ENCODE results near the gene NPDC1. TPM values are rescaled to one million over a fixed set of nuclear protein-coding genes. Genes with fewer than 3 reads are reported as not detected.

Gene NPDC1
- total and polyA plus RNA-seq, 7 donors: 21.4 to 118 (median 60.7) TPM

GRCh38 chr9:137017791-137018497 lies 28.0 kb downstream of the NPDC1 start:
- Histone ChIP-seq H3K27me3 (no peaks in the 10 kb centered on the region), H3K4me1 (no peaks in the 10 kb centered on the region), H3K4me3 (no peak overlapping the region), H3K9me3 (no peaks in the 10 kb centered on the region), H3K27ac (no peak overlapping the region), H3K36me3 (peaks cover 0 to 47% (median 7%) of the 10 kb centered on the region in 4 donors)
- WGBS, 2 donors: 94 to 95% methylated on average over 45 of the region's 45 CpGs
- intact Hi-C loops (cut with DNase I): no loop called here
- TF ChIP-seq EP300 (IDR thresholded peaks at IDR 0.05): no peak
- no peak for TF ChIP-seq POLR2AphosphoS5 (IDR thresholded peaks at IDR 0.05)
- TF ChIP-seq POLR2A (IDR thresholded peaks at IDR 0.05): no peak
- TF ChIP-seq CTCF (IDR thresholded peaks at IDR 0.05): no peak
- DNase-seq: no peak

- 98% methylated on average over 28 of the region's 28 CpGs for WGBS, 2 donors
- Histone ChIP-seq H3K4me1 (no peaks in the 10 kb centered on the region), H3K27ac (no peak overlapping the region), H3K4me3 (no peak overlapping the region), H3K9me3 (no peaks in the 10 kb centered on the region), H3K36me3 (peaks cover 0 to 56% (median 14%) of the 10 kb centered on the region in 4 donors), H3K27me3 (no peaks in the 10 kb centered on the region)
- intact Hi-C loops (cut with DNase I): no loop called here
- TF ChIP-seq CTCF (IDR thresholded peaks at IDR 0.05): no peak
- DNase-seq: no peak
These were observed 28.9 kb downstream of the NPDC1 start for GRCh38 chr9:137017071-137017470.

DNA sequence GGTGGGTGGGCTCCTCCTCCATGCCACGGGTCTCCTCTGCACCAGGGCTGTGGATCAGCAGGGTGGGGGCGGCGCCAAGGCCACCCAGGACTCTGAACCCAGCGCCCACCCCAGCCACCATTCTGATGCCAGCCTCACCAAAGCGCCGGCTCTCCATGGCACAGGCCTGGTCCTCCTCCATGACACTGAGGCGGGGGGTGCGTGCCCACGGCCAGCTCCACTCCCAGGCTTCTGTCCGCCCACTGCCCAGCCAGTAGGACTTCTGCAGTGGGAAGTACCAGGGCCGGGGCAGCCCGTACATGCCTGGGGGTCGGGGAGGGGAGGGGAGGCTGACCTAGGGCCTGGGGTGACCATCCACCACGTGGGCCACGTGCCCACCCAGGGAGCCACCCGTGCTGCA lies 29.5 kb downstream of the NPDC1 start:
- H3K27me3 ChIP-seq: no peaks in the 10 kb centered on the region
- intact Hi-C loops (cut with DNase I): no loop called here
- H3K36me3 ChIP-seq: peaks cover 0 to 62% (median 17%) of the 10 kb centered on the region in 4 donors
- WGBS, 2 donors: 96% methylated on average over 16 of the region's 16 CpGs
- DNase-seq: no peak
- H3K4me3 ChIP-seq: no peak overlapping the region
- H3K9me3 ChIP-seq: no peaks in the 10 kb centered on the region
- no peak for TF ChIP-seq CTCF (IDR thresholded peaks at IDR 0.05)
- TF ChIP-seq POLR2A (IDR thresholded peaks at IDR 0.05): no peak
- no peak for TF ChIP-seq POLR2AphosphoS5 (IDR thresholded peaks at IDR 0.05)
- no peak for TF ChIP-seq EP300 (IDR thresholded peaks at IDR 0.05)
- H3K27ac ChIP-seq: no peak overlapping the region
- H3K4me1 ChIP-seq: no peaks in the 10 kb centered on the region

DNA sequence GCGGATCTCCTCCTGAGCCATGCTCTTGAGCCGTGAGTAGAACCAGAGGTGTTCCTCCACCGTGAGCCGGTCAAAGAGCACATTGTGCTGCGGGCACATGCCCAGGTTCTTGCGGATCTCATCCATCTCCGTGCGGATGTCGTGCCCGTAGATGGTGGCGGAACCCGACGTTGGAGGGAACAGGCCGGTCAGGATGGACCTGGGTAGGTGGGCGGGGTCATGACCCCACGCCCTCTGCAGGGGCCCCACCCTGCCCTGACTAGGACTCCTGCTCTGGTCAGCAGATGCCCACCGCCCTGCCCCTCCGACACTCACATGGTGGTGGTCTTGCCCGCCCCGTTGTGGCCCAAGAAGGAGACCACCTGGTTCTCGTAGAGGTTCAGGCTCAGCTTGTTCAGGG lies 30.0 kb downstream of the NPDC1 start:
- no peaks in the 10 kb centered on the region for H3K9me3 ChIP-seq
- no peaks in the 10 kb centered on the region for H3K27me3 ChIP-seq
- intact Hi-C loops (cut with DNase I): no loop called here
- no peak overlapping the region for H3K4me3 ChIP-seq
- no peak overlapping the region for H3K27ac ChIP-seq
- 96 to 98% methylated on average over 21 of the region's 21 CpGs for WGBS, 2 donors
- TF ChIP-seq CTCF (IDR thresholded peaks at IDR 0.05): no peak
- no peak for TF ChIP-seq EP300 (IDR thresholded peaks at IDR 0.05)
- TF ChIP-seq POLR2AphosphoS5 (IDR thresholded peaks at IDR 0.05): no peak
- TF ChIP-seq POLR2A (IDR thresholded peaks at IDR 0.05): no peak
- peaks cover 0 to 67% (median 19%) of the 10 kb centered on the region in 4 donors for H3K36me3 ChIP-seq
- no peak for DNase-seq
- H3K4me1 ChIP-seq: no peaks in the 10 kb centered on the region

DNA sequence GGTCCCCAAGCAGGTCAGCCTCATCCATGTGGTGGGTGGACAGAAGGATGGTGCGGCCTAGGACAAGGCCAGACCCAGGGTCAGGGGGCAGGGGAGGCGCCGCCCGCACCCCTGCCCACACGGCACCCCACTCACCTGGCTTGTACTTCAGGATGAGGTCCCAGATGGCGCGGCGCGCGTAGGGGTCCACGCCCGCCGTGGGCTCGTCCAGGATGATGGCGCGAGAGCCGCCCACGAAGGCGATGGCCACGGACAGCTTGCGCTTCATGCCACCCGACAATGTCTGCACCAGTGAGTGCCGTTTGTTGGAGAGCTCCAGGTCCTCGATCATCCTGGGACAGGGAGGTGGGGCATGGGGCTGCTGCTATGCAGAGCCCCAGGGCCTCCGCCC lies 30.4 kb downstream of the NPDC1 start:
- WGBS, 2 donors: 98 to 99% methylated on average over 25 of the region's 25 CpGs
- peaks cover 0 to 68% (median 20%) of the 10 kb centered on the region in 4 donors for H3K36me3 ChIP-seq
- TF ChIP-seq EP300 (IDR thresholded peaks at IDR 0.05) (no peak), POLR2AphosphoS5 (IDR thresholded peaks at IDR 0.05) (no peak), POLR2A (IDR thresholded peaks at IDR 0.05) (no peak), CTCF (IDR thresholded peaks at IDR 0.05) (no peak)
- H3K4me1 ChIP-seq: no peaks in the 10 kb centered on the region
- H3K4me3 ChIP-seq: no peak overlapping the region
- no peak overlapping the region for H3K27ac ChIP-seq
- no peaks in the 10 kb centered on the region for H3K9me3 ChIP-seq
- intact Hi-C loops (cut with DNase I): no loop called here
- H3K27me3 ChIP-seq: no peaks in the 10 kb centered on the region
- no peak for DNase-seq

Measured in sigmoid colon (tissue), 7 donors.